Kidney (tissue), 14 donors: ENCODE measurements around the gene AQP1. TPM values are rescaled to one million over a fixed set of nuclear protein-coding genes. Genes with fewer than 3 reads are reported as not detected.

Experiments used
- DNase-seq, 5 donors: peaks; one replicate each; pipeline ENCODE4 v3.0.0-alpha.2; 2013 to 2020
- FAIRE-seq: peaks from 2 replicates; lab custom pipeline; 2012; peaks lifted over from hg19 to GRCh38; lab: Jason Lieb, UNC
- H3K27ac ChIP-seq, 2 donors: one replicate each; pipeline ENCODE4 v1.7.0; 2013; ENCODE audit warnings: low read depth in 2 of 2, low read length in 2 of 2, inconsistent platforms in 1 of 2
- H3K27me3 ChIP-seq: one replicate; pipeline ENCODE4 v1.7.1; 2013; ENCODE audit warnings: low read length, inconsistent platforms; ENCODE audit not compliant: control insufficient read depth, insufficient read depth
- H3K36me3 ChIP-seq, 3 donors: one replicate each; pipeline versions ENCODE4 v1.7.0 to v1.7.1; 2013; ENCODE audit warnings: low read length in 3 of 3, control low read depth in 1 of 3, inconsistent platforms in 1 of 3; ENCODE audit not compliant: insufficient read depth in 3 of 3, control insufficient read depth in 2 of 3
- H3K4me1 ChIP-seq, 3 donors: one replicate each; pipeline versions ENCODE4 v1.7.0 to v1.7.1; 2013; ENCODE audit warnings: low read length in 3 of 3, inconsistent platforms in 1 of 3, low read depth in 1 of 3; ENCODE audit not compliant: control insufficient read depth in 2 of 3, insufficient read depth in 2 of 3
- H3K4me3 ChIP-seq, 3 donors: one replicate each; pipeline versions ENCODE4 v1.7.0 to v1.8.1; 2013; ENCODE audit warnings: low read length in 3 of 3, control low read depth in 1 of 3, inconsistent platforms in 1 of 3
- H3K9ac ChIP-seq, 3 donors: one replicate each; pipeline versions ENCODE4 v1.7.0 to v1.7.1; 2013; ENCODE audit warnings: low read length in 3 of 3, control low read depth in 1 of 3, inconsistent platforms in 1 of 3
- H3K9me3 ChIP-seq, 3 donors: one replicate each; pipeline versions ENCODE4 v1.7.0 to v1.7.1; 2013; ENCODE audit warnings: low read length in 3 of 3, control low read depth in 1 of 3, inconsistent platforms in 1 of 3; ENCODE audit not compliant: control insufficient read depth in 2 of 3, insufficient read depth in 1 of 3
- intact Hi-C: fragments of 100-400 bp; cut with DNase I; formaldehyde crosslinking; loops from one replicate; pipeline ENCODE4 v1.11.1; 2022
- polyA plus RNA-seq: library from polyadenylated mRNA; stranded (reverse); fragments of 350-450 nt; fragmentation: Illumina TruSeq; extraction: RNeasy Lipid Tissue Mini Kit (QIAGEN cat#74804); gene quantifications from one replicate; pipeline ENCODE4 v1.2.3, GENCODE V29; 2014; ENCODE audit warnings: low read depth, low replicate concordance; ENCODE audit not compliant: insufficient read depth
- total RNA-seq: library from RNA; stranded (reverse); fragmentation: NEBNext Ultra II Directional; extraction: Animal tissue kit (Norgen Biotek cat#: 25700); gene quantifications from one replicate; pipeline ENCODE4 v1.2.1, GENCODE V29; 2021
- TF ChIP-seq, protein P1 (sequence below): IDR thresholded peaks from 3 replicates; pipeline ENCODE4 v1.5.1; 2012; ENCODE audit warnings: mild to moderate bottlenecking, moderate library complexity, borderline replicate concordance; ENCODE audit not compliant: insufficient read depth; ENCODE audit errors: extremely low read depth
- donor health status: control.
- donor health status: control.
- donor health status: control.
- donor health status: control.
- donor health status: control.
- donor health status: DM: yes; HTN: yes; CAD: no.
- donor health status: Normal renal cell carcinoma (clear cell type).

The AQP1 gene
- total and polyA plus RNA-seq, 2 donors from 2014 or later: 291 to 617 TPM

DNA sequence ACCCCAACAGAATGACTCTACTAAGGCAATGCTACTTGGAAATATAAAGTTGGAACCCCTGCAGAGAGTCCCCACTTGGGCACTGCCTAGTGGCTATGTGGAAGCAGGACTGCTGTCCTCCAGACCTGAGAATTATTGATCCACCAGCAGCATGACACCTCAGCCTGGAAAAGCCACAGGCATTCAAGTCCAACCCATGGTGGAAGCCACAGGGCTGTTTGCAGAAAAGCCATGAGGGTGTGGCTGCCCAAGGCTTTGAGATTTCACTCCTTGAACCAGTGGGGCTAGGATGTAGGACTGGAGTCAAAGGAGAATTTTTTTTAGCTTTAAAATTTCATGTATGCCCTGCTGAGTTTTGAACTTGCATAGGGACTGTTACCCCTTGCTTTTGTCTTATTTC lies 38.5 kb downstream of the AQP1 start:
- H3K9ac ChIP-seq: no peak overlapping the region
- H3K9me3 ChIP-seq: no peaks in the 10 kb centered on the region
- intact Hi-C loops: no loop called here
- no peaks in the 10 kb centered on the region for H3K4me1 ChIP-seq
- H3K27ac ChIP-seq: no peak overlapping the region
- H3K27me3 ChIP-seq: no peaks in the 10 kb centered on the region
- FAIRE-seq (no peak), DNase-seq (no peak)
- TF ChIP-seq, protein P1, sequence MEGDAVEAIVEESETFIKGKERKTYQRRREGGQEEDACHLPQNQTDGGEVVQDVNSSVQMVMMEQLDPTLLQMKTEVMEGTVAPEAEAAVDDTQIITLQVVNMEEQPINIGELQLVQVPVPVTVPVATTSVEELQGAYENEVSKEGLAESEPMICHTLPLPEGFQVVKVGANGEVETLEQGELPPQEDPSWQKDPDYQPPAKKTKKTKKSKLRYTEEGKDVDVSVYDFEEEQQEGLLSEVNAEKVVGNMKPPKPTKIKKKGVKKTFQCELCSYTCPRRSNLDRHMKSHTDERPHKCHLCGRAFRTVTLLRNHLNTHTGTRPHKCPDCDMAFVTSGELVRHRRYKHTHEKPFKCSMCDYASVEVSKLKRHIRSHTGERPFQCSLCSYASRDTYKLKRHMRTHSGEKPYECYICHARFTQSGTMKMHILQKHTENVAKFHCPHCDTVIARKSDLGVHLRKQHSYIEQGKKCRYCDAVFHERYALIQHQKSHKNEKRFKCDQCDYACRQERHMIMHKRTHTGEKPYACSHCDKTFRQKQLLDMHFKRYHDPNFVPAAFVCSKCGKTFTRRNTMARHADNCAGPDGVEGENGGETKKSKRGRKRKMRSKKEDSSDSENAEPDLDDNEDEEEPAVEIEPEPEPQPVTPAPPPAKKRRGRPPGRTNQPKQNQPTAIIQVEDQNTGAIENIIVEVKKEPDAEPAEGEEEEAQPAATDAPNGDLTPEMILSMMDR: no peak
- no peak overlapping the region for H3K4me3 ChIP-seq
- H3K36me3 ChIP-seq: no peaks in the 10 kb centered on the region

DNA sequence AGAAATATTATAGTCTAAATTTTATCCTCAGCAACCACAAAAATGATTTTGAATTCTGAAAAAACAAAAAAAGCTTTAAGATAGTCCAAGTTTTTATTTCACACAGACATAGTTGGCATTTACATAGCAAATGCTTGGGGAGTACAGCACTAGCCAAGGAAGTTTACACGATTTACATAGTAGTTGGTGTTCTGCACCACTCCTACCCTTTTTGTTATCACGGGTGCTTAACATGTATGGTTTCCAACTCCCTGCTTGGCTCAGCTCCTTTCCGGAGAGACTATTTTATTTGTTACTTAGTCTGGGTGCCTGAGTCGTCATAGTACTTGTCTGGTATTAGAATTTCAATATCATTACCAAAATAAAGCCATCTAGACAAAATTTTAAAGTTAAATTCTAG lies 43.3 kb downstream of the AQP1 start:
- no peak overlapping the region for H3K9ac ChIP-seq
- no peak overlapping the region for H3K27ac ChIP-seq
- no peaks in the 10 kb centered on the region for H3K4me1 ChIP-seq
- H3K27me3 ChIP-seq: no peaks in the 10 kb centered on the region
- H3K4me3 ChIP-seq: no peak overlapping the region
- H3K36me3 ChIP-seq: no peaks in the 10 kb centered on the region
- FAIRE-seq: no peak
- TF ChIP-seq, protein P1: no peak
- peaks cover 0 to 5% (median 0%) of the 10 kb centered on the region in 3 donors for H3K9me3 ChIP-seq
- intact Hi-C loops: no loop called here
- DNase-seq: no peak

- FAIRE-seq (no peak), DNase-seq (no peak)
- Histone ChIP-seq H3K4me3 (no peak overlapping the region), H3K27ac (no peak overlapping the region), H3K9me3 (peaks cover 0 to 5% (median 0%) of the 10 kb centered on the region in 3 donors), H3K4me1 (no peaks in the 10 kb centered on the region), H3K36me3 (no peaks in the 10 kb centered on the region), H3K27me3 (no peaks in the 10 kb centered on the region), H3K9ac (no peak overlapping the region)
- intact Hi-C loops: no loop called here
- TF ChIP-seq, protein P1: no peak
These were observed 45.1 kb downstream of the AQP1 start for GRCh38 chr7:30956704-30957103.

GRCh38 chr7:30963842-30964241 lies 52.2 kb downstream of the AQP1 start, which contains the start of gene GHRHR:
Gene GHRHR (plus strand): TSS chr7:30963953. CDS start chr7:30964069, 116 bp downstream.
- FAIRE-seq (no peak), DNase-seq (peak in 1 of 5 donors; percentile 49)
- no peaks in the 10 kb centered on the region for H3K9me3 ChIP-seq
- intact Hi-C loops: no loop called here
- H3K27me3 ChIP-seq: no peaks in the 10 kb centered on the region
- TF ChIP-seq, protein P1: no peak
- no peak within 1 kb of the TSS for H3K9ac ChIP-seq
- H3K36me3 ChIP-seq: no peaks in the 10 kb centered on the region
- H3K27ac ChIP-seq: no peak within 1 kb of the TSS
- H3K4me1 ChIP-seq: no peaks in the 10 kb centered on the region
- no peak within 1 kb of the TSS for H3K4me3 ChIP-seq
